Tibial nerve (tissue), 3 donors: ENCODE data around the gene HSPH1.

Experiments used
- POLR2A ChIP-seq, 2 donors: fragments of 450-650 bp; IDR thresholded peaks; one replicate each; pipeline ENCODE4 v1.6.1; 2017; ENCODE audit warnings: antibody characterized with exemption in 2 of 2, mild to moderate bottlenecking in 2 of 2, moderate library complexity in 2 of 2
- TF ChIP-seq, protein P1 (sequence below), 5 experiments: fragments of 200-600 bp in 3 of 5; fragments of 450-650 bp in 2 of 5; sonication (generic) in 3 of 5; IDR thresholded peaks; one replicate each; pipeline ENCODE4 v1.5.1; 2016 to 2019; ENCODE audit warnings: antibody characterized with exemption in 5 of 5, mild to moderate bottlenecking in 3 of 5, moderate library complexity in 2 of 5

DNA sequence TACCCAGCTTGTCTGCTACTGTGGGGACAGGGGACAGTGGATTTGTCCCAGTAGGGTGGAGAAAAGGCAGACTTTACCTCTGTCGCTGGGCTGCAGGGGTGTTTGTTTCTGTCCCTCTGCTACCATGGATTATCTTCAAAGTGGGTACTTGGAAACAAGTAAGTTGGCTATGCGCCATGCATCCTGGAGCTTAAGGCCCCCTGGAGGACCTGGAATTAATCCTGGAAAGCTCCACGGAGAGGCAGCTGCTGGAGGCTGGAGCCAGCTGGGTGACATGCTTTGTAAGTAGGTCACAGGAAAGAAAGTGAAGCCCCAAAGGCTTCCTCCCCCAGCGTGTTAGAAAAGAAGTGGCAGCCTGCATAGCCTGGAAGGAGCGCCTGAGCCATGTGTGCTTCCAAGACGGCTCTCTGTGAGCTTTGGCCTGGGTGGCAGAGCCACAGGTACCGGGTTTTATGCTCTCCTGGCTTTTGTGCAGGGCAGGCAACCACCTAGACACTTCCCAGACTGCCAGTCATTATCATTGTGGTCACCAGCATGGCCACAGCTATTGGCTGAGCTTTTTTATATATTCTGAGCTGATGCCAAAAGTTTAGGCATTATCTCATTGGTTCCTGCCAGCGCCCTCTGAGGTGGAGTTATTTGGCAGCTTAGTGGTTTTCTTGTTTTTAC lies 47.6 kb upstream of the HSPH1 start:
- no peak for TF ChIP-seq POLR2A (IDR thresholded peaks at IDR 0.05)
- TF ChIP-seq, protein P1, sequence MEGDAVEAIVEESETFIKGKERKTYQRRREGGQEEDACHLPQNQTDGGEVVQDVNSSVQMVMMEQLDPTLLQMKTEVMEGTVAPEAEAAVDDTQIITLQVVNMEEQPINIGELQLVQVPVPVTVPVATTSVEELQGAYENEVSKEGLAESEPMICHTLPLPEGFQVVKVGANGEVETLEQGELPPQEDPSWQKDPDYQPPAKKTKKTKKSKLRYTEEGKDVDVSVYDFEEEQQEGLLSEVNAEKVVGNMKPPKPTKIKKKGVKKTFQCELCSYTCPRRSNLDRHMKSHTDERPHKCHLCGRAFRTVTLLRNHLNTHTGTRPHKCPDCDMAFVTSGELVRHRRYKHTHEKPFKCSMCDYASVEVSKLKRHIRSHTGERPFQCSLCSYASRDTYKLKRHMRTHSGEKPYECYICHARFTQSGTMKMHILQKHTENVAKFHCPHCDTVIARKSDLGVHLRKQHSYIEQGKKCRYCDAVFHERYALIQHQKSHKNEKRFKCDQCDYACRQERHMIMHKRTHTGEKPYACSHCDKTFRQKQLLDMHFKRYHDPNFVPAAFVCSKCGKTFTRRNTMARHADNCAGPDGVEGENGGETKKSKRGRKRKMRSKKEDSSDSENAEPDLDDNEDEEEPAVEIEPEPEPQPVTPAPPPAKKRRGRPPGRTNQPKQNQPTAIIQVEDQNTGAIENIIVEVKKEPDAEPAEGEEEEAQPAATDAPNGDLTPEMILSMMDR (IDR thresholded peaks at IDR 0.05) = no peak
